Neural cell (in vitro differentiated cells): Measurements from ENCODE around the gene AK8. TPM values are rescaled to one million over a fixed set of nuclear protein-coding genes. Genes with fewer than 3 reads are reported as not detected.

Source experiments
- H2AFZ ChIP-seq: fragments of 200-600, 300-800 bp; sonication (generic), shearing (Covaris generic); 2 replicates; pipeline ENCODE4 v1.6.0; 2014; ENCODE audit warnings: low read depth, mild to moderate bottlenecking, antibody characterized with exemption, low read length, moderate library complexity
- H3F3A ChIP-seq: fragments of 200-600 bp; shearing (Covaris generic); 2 replicates; pipeline ENCODE4 v1.6.1; 2016; ENCODE audit warnings: mild to moderate bottlenecking, moderate library complexity, mixed read lengths, antibody characterized with exemption, low read length; ENCODE audit not compliant: insufficient read depth, poor library complexity, severe bottlenecking
- H3K27ac ChIP-seq: fragments of 200-600, 300-800 bp; sonication (generic), shearing (Covaris generic); 2 replicates; pipeline ENCODE4 v1.5.1; 2014; ENCODE audit warnings: mild to moderate bottlenecking, low read length, moderate library complexity
- H3K27me3 ChIP-seq: fragments of 300-800, 200-600 bp; sonication (generic), shearing (Covaris generic); 2 replicates; pipeline ENCODE4 v1.6.0; 2014; ENCODE audit warnings: mild to moderate bottlenecking, low read depth, low read length, moderate library complexity; ENCODE audit not compliant: insufficient read depth
- H3K36me3 ChIP-seq: fragments of 300-800, 200-600 bp; sonication (generic), shearing (Covaris generic); 2 replicates; pipeline ENCODE4 v1.5.1; 2014; ENCODE audit warnings: mild to moderate bottlenecking, antibody characterized with exemption, low read length, moderate library complexity; ENCODE audit not compliant: insufficient read depth
- H3K4me2 ChIP-seq: fragments of 300-800, 200-600 bp; sonication (generic), shearing (Covaris generic); 2 replicates; pipeline ENCODE4 v1.6.0; 2014; ENCODE audit warnings: mild to moderate bottlenecking, low read length
- H3K4me3 ChIP-seq: fragments of 300-800, 200-600 bp; sonication (generic), shearing (Covaris generic); 2 replicates; pipeline ENCODE4 v1.5.1; 2014; ENCODE audit warnings: mild to moderate bottlenecking, low read length, moderate library complexity
- H3K79me2 ChIP-seq: fragments of 200-600 bp; shearing (Covaris generic); replicated peaks from 2 replicates; pipeline ENCODE4 v1.6.0; 2014; ENCODE audit warnings: mild to moderate bottlenecking, low read length, moderate library complexity; ENCODE audit not compliant: insufficient read depth
- H3K9ac ChIP-seq: fragments of 300-800, 200-600 bp; sonication (generic), shearing (Covaris generic); 2 replicates; pipeline ENCODE4 v1.6.1; 2016; ENCODE audit warnings: mild to moderate bottlenecking, low read length, mixed read lengths
- H3K9me2 ChIP-seq: fragments of 200-600 bp; shearing (Covaris generic); 2 replicates; pipeline ENCODE4 v1.6.1; 2016; ENCODE audit warnings: mild to moderate bottlenecking, low read length, mixed read lengths; ENCODE audit not compliant: insufficient read depth
- H3K9me3 ChIP-seq: fragments of 200-600, 300-800 bp; sonication (generic), shearing (Covaris generic); 2 replicates; pipeline ENCODE4 v1.6.1; 2016; ENCODE audit warnings: mild to moderate bottlenecking, mixed run types, low read length, moderate library complexity, mixed read lengths
- H4K20me1 ChIP-seq: fragments of 200-600 bp; shearing (Covaris generic); 2 replicates; pipeline ENCODE4 v1.6.1; 2016; ENCODE audit warnings: mild to moderate bottlenecking, mixed run types; ENCODE audit not compliant: insufficient read depth
- EP300 ChIP-seq: fragments of 450-650 bp; conservative IDR thresholded peaks from 2 replicates; pipeline ENCODE4 v1.6.1; 2014; ENCODE audit warnings: antibody characterized with exemption, mild to moderate bottlenecking, moderate library complexity; ENCODE audit not compliant: poor library complexity, severe bottlenecking
- EZH2 ChIP-seq: fragments of 200-600, 300-800 bp; shearing (Covaris generic), sonication (generic); IDR thresholded peaks from 2 replicates; pipeline ENCODE4 v1.6.1; 2014; ENCODE audit warnings: antibody characterized with exemption, low read length, borderline replicate concordance, mild to moderate bottlenecking; ENCODE audit not compliant: insufficient read depth, poor library complexity, severe bottlenecking
- MXI1 ChIP-seq: fragments of 450-650 bp; conservative IDR thresholded peaks from 2 replicates; pipeline ENCODE4 v1.6.1; 2014; ENCODE audit warnings: antibody characterized with exemption, mild to moderate bottlenecking; ENCODE audit not compliant: poor library complexity, severe bottlenecking
- POLR2AphosphoS5 ChIP-seq: IDR thresholded peaks from 2 replicates; pipeline ENCODE4 v1.6.1; 2012
- RAD21 ChIP-seq: fragments of 450-650 bp; conservative IDR thresholded peaks from 2 replicates; pipeline ENCODE4 v1.6.1; 2014; ENCODE audit warnings: antibody characterized with exemption, mild to moderate bottlenecking, moderate library complexity
- SMC3 ChIP-seq: fragments of 450-650 bp; conservative IDR thresholded peaks from 2 replicates; pipeline ENCODE4 v1.6.1; 2014; ENCODE audit warnings: antibody characterized with exemption, mild to moderate bottlenecking, moderate library complexity; ENCODE audit not compliant: poor library complexity
- TAF1 ChIP-seq: IDR thresholded peaks from 2 replicates; pipeline ENCODE4 v1.6.1; 2012; ENCODE audit warnings: low read depth
- polyA plus RNA-seq: library from polyadenylated mRNA; depleted of rRNA; stranded (reverse); fragments of >200 nt; gene quantifications from 2 replicates; pipeline ENCODE4 v1.2.3, GENCODE V29; 2014
- TF ChIP-seq, protein P1 (sequence below): IDR thresholded peaks from 2 replicates; pipeline ENCODE4 v1.6.1; 2012; ENCODE audit warnings: borderline replicate concordance
- TF ChIP-seq, protein P2 (sequence below): fragments of 450-650 bp; IDR thresholded peaks from 2 replicates; pipeline ENCODE4 v1.5.1; 2014; ENCODE audit warnings: antibody characterized with exemption, mild to moderate bottlenecking, moderate library complexity; ENCODE audit not compliant: poor library complexity, severe bottlenecking

The AK8 gene
- polyA plus RNA-seq, 1 donor from 2014 or later, result 0.71 TPM

DNA sequence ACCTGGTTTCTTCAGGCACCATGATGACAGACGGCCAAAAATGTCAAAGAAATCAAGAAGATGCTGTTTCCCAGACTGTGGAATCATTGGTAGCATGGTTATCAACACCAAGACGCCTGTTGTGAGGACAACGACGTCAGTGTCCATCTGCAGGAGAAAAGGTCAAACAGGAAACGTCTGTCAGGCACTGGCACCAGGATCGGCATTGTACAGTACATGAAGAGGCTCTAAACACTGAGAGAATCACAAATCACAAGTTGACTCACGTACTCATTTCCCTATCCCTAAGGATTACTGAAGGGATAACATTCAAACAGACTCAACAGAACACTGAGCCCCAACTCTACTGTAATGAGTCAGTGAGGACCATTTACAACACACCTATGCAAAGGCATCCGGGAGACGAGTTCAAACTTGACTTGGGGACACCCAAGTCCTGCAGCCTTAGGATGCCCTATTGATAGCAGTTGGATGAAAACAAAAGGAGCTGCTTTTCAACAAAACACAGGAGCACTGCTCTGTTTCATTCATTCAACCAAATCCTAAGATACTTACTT lies 45.3 kb upstream of the AK8 start:
- no peak overlapping the region for H3K27ac ChIP-seq
- TF ChIP-seq MXI1, result no peak
- no peak for TF ChIP-seq EP300
- TF ChIP-seq, protein P1, sequence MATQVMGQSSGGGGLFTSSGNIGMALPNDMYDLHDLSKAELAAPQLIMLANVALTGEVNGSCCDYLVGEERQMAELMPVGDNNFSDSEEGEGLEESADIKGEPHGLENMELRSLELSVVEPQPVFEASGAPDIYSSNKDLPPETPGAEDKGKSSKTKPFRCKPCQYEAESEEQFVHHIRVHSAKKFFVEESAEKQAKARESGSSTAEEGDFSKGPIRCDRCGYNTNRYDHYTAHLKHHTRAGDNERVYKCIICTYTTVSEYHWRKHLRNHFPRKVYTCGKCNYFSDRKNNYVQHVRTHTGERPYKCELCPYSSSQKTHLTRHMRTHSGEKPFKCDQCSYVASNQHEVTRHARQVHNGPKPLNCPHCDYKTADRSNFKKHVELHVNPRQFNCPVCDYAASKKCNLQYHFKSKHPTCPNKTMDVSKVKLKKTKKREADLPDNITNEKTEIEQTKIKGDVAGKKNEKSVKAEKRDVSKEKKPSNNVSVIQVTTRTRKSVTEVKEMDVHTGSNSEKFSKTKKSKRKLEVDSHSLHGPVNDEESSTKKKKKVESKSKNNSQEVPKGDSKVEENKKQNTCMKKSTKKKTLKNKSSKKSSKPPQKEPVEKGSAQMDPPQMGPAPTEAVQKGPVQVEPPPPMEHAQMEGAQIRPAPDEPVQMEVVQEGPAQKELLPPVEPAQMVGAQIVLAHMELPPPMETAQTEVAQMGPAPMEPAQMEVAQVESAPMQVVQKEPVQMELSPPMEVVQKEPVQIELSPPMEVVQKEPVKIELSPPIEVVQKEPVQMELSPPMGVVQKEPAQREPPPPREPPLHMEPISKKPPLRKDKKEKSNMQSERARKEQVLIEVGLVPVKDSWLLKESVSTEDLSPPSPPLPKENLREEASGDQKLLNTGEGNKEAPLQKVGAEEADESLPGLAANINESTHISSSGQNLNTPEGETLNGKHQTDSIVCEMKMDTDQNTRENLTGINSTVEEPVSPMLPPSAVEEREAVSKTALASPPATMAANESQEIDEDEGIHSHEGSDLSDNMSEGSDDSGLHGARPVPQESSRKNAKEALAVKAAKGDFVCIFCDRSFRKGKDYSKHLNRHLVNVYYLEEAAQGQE, result no peak
- no peak for TF ChIP-seq EZH2
- TF ChIP-seq SMC3, result no peak
- TF ChIP-seq, protein P2, sequence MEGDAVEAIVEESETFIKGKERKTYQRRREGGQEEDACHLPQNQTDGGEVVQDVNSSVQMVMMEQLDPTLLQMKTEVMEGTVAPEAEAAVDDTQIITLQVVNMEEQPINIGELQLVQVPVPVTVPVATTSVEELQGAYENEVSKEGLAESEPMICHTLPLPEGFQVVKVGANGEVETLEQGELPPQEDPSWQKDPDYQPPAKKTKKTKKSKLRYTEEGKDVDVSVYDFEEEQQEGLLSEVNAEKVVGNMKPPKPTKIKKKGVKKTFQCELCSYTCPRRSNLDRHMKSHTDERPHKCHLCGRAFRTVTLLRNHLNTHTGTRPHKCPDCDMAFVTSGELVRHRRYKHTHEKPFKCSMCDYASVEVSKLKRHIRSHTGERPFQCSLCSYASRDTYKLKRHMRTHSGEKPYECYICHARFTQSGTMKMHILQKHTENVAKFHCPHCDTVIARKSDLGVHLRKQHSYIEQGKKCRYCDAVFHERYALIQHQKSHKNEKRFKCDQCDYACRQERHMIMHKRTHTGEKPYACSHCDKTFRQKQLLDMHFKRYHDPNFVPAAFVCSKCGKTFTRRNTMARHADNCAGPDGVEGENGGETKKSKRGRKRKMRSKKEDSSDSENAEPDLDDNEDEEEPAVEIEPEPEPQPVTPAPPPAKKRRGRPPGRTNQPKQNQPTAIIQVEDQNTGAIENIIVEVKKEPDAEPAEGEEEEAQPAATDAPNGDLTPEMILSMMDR, result no peak
- TF ChIP-seq TAF1, result no peak
- no peak for TF ChIP-seq RAD21
- no peaks in the 10 kb centered on the region for H3K27me3 ChIP-seq
- peaks cover 11% of the 10 kb centered on the region for H3K36me3 ChIP-seq
- no peak overlapping the region for H3K9ac ChIP-seq
- H2AFZ ChIP-seq, result no peak overlapping the region
- H3K9me3 ChIP-seq, result no peaks in the 10 kb centered on the region
- H3F3A ChIP-seq, result no peaks in the 10 kb centered on the region
- H3K9me2 ChIP-seq, result no peaks in the 10 kb centered on the region
- H3K4me3 ChIP-seq, result no peak overlapping the region
- no peaks in the 10 kb centered on the region for H3K79me2 ChIP-seq
- no peak overlapping the region for H3K4me2 ChIP-seq
- no peaks in the 10 kb centered on the region for H4K20me1 ChIP-seq

DNA sequence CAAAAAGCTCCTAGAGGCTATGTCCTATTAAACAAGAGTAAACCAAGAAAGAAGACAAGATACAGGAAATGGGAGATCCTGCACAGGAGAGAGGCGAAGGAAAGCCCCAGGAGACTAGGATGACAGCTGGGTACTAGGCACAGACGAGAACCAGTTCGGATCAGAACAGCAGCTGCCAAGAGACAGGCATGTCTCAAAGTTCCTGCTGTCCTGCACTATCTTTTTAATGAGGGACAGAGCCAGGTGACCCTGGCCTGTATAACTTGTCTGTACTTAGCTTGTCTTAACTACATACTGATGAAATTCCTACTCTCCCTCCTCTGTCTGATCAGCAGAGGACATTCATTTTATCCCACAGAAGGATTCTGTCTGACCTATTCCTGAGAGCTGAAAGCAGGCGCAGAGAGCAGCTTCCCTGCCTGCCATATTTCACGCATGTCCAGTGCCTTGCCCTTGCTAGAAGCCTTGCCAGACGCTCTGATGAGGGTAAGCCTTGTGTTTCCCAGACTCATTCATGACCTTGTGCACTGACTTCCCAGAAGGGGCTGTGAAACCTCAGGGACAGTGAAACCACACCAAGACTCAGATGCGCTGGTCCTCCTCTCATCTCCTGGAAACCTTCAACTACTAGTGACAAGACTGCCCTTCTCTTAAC lies 41.7 kb upstream of the AK8 start:
- Histone ChIP-seq H3K79me2 (no peaks in the 10 kb centered on the region), H3K27ac (no peak overlapping the region), H3K4me2 (no peak overlapping the region), H4K20me1 (no peaks in the 10 kb centered on the region), H3K9ac (no peak overlapping the region), H3K9me3 (no peaks in the 10 kb centered on the region), H2AFZ (no peak overlapping the region), H3K9me2 (no peaks in the 10 kb centered on the region), H3K36me3 (peaks cover 15% of the 10 kb centered on the region), H3K27me3 (no peaks in the 10 kb centered on the region), H3K4me3 (no peak overlapping the region), H3F3A (no peaks in the 10 kb centered on the region)
- no peak for TF ChIP-seq SMC3
- TF ChIP-seq, protein P1, result no peak
- no peak for TF ChIP-seq TAF1
- TF ChIP-seq, protein P2, result no peak
- TF ChIP-seq RAD21, result no peak
- no peak for TF ChIP-seq MXI1
- no peak for TF ChIP-seq EZH2
- TF ChIP-seq EP300, result no peak
- TF ChIP-seq POLR2AphosphoS5, result no peak
